BE2C (cell line): ENCODE results near the gene CFAP46.

Source experiments
- DNase-seq: peaks from one replicate; pipeline ENCODE4 v3.0.0-alpha.2; 2020
- H3K27me3 ChIP-seq: fragments of 250-450 bp; sonication (Bioruptor Pico); 2 replicates; pipeline ENCODE4 v1.5.1; 2020; ENCODE audit warnings: mild to moderate bottlenecking
- H3K36me3 ChIP-seq: fragments of 250-450 bp; sonication (Bioruptor Pico); 2 replicates; pipeline ENCODE4 v1.5.1; 2020; ENCODE audit warnings: mild to moderate bottlenecking
- H3K4me1 ChIP-seq: fragments of 250-450 bp; sonication (Bioruptor Pico); 2 replicates; pipeline ENCODE4 v1.5.1; 2020
- H3K4me3 ChIP-seq: 2 replicates; pipeline ENCODE4 v1.5.1; 2011; ENCODE audit warnings: low read depth, low read length
- H3K9me3 ChIP-seq: fragments of 250-450 bp; sonication (Bioruptor Pico); 2 replicates; pipeline ENCODE4 v1.5.1; 2020
- CTCF ChIP-seq: IDR thresholded peaks from 2 replicates; pipeline ENCODE4 v1.5.1; 2012; ENCODE audit warnings: mild to moderate bottlenecking, low read depth, low read length

Gene CFAP46

GRCh38 chr10:132955479-132955878 lies 13.1 kb upstream of the CFAP46 start:
- H3K4me1 ChIP-seq: no peaks in the 10 kb centered on the region
- H3K4me3 ChIP-seq: no peak overlapping the region
- H3K36me3 ChIP-seq: no peaks in the 10 kb centered on the region
- DNase-seq: no peak
- H3K9me3 ChIP-seq: no peaks in the 10 kb centered on the region
- no peak for TF ChIP-seq CTCF
- peaks cover 12% of the 10 kb centered on the region for H3K27me3 ChIP-seq

- TF ChIP-seq CTCF: no peak
- H3K27me3 ChIP-seq: peaks cover 17% of the 10 kb centered on the region
- no peak for DNase-seq
- H3K4me3 ChIP-seq: no peak overlapping the region
- no peaks in the 10 kb centered on the region for H3K4me1 ChIP-seq
- no peaks in the 10 kb centered on the region for H3K36me3 ChIP-seq
- no peaks in the 10 kb centered on the region for H3K9me3 ChIP-seq
Measured at GRCh38 chr10:132953428-132953827, 11.1 kb upstream of the CFAP46 start.

- no peaks in the 10 kb centered on the region for H3K9me3 ChIP-seq
- H3K36me3 ChIP-seq: no peaks in the 10 kb centered on the region
- H3K4me3 ChIP-seq: no peak overlapping the region
- H3K27me3 ChIP-seq: peaks cover 17% of the 10 kb centered on the region
- no peaks in the 10 kb centered on the region for H3K4me1 ChIP-seq
- TF ChIP-seq CTCF: no peak
- no peak for DNase-seq
Measured at GRCh38 chr10:132951926-132952325, 9.6 kb upstream of the CFAP46 start.

GRCh38 chr10:132948351-132948750 lies 6.0 kb upstream of the CFAP46 start:
- Histone ChIP-seq H3K27me3 (peaks cover 18% of the 10 kb centered on the region), H3K36me3 (no peaks in the 10 kb centered on the region), H3K4me1 (no peaks in the 10 kb centered on the region), H3K4me3 (no peak overlapping the region), H3K9me3 (no peaks in the 10 kb centered on the region)
- TF ChIP-seq CTCF: no peak
- DNase-seq: no peak

- no peak for DNase-seq
- Histone ChIP-seq H3K27me3 (peaks cover 21% of the 10 kb centered on the region), H3K9me3 (no peaks in the 10 kb centered on the region), H3K4me1 (no peaks in the 10 kb centered on the region), H3K4me3 (no peak overlapping the region), H3K36me3 (no peaks in the 10 kb centered on the region)
- TF ChIP-seq CTCF: no peak
Measured at GRCh38 chr10:132947843-132948242, 5.5 kb upstream of the CFAP46 start.

- Histone ChIP-seq H3K36me3 (no peaks in the 10 kb centered on the region), H3K4me1 (no peaks in the 10 kb centered on the region), H3K4me3 (no peak overlapping the region), H3K9me3 (no peaks in the 10 kb centered on the region), H3K27me3 (peaks cover 26% of the 10 kb centered on the region)
- DNase-seq: no peak
- no peak for TF ChIP-seq CTCF
Measured at GRCh38 chr10:132946806-132947546, 4.6 kb upstream of the CFAP46 start.
